Erythroblast (primary cell): Measurements from ENCODE around the gene SNX5.

Source experiments
- GATA1 ChIP-seq: IDR thresholded peaks from 2 replicates; pipeline ENCODE4 v1.6.1; 2011; ENCODE audit warnings: low read depth, mild to moderate bottlenecking, control low read depth, low read length, moderate library complexity
- POLR2A ChIP-seq: IDR thresholded peaks from 2 replicates; pipeline ENCODE4 v1.6.1; 2011; ENCODE audit warnings: mild to moderate bottlenecking, low read length

- TF ChIP-seq POLR2A (no peak), GATA1 (no peak)
Observed at GRCh38 chr20:17947474-17947815, 21.1 kb downstream of the SNX5 start.
